22Rv1 (cell line): Measurements from ENCODE around the gene TAF11L10.
"Not testable (repeated sequence)": the region's sequence is repeated elsewhere in the genome, so short reads cannot be mapped to it uniquely, and the experiment has no call there.

Source experiments
- CTCF ChIP-seq: fragments of 450-650 bp; IDR thresholded peaks from 2 replicates; pipeline ENCODE4 v1.5.1; 2017; ENCODE audit warnings: mild to moderate bottlenecking
- ZFX ChIP-seq: fragments of 450-650 bp; IDR thresholded peaks from 2 replicates; pipeline ENCODE4 v1.6.1; 2017; ENCODE audit warnings: antibody characterized with exemption, borderline replicate concordance

DNA sequence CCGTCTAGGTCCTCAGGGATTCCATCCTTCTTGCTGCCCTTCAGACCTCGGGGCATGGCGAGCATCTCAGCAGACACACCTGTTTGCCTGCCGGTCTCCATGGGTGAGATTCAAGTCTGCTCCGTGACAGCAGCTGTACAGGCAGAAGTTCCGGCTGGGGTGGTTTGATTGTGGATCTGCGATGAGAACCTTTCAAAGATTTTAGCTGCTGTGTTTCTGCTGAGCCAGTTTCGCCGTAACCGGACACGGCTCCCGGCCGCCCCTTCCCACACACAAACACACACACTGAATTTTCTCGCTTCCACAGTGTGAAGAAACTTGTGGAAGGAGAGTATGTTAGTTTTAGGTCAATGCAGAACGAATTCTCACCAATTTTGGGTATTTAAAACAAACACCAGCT is at the start of gene TAF11L10:
- not testable (repeated sequence) for TF ChIP-seq CTCF, ZFX
